Activated naive CD4-positive, alpha-beta T cell treated with anti-CD3 and anti-CD28 coated beads, Interleukin-2, amount 50 U/mL, for 24 hours (primary cell): ENCODE results near the gene CLEC2A.

Source experiments
- H3K27ac Mint-ChIP-seq: one replicate; pipeline ENCODE4 v1.8.0; 2021; ENCODE audit warnings: mild to moderate bottlenecking, mixed read lengths
- H3K27me3 Mint-ChIP-seq: one replicate; pipeline ENCODE4 v1.8.0; 2021; ENCODE audit warnings: mixed read lengths
- H3K36me3 Mint-ChIP-seq: one replicate; pipeline ENCODE4 v1.8.0; 2021; ENCODE audit warnings: mixed read lengths
- H3K4me1 Mint-ChIP-seq: one replicate; pipeline ENCODE4 v1.8.0; 2021; ENCODE audit warnings: mixed read lengths
- H3K4me3 Mint-ChIP-seq: one replicate; pipeline ENCODE4 v1.8.0; 2021; ENCODE audit warnings: mild to moderate bottlenecking, mixed read lengths
- H3K9me3 Mint-ChIP-seq: one replicate; pipeline ENCODE4 v1.8.0; 2021; ENCODE audit warnings: mixed read lengths

Gene CLEC2A

DNA sequence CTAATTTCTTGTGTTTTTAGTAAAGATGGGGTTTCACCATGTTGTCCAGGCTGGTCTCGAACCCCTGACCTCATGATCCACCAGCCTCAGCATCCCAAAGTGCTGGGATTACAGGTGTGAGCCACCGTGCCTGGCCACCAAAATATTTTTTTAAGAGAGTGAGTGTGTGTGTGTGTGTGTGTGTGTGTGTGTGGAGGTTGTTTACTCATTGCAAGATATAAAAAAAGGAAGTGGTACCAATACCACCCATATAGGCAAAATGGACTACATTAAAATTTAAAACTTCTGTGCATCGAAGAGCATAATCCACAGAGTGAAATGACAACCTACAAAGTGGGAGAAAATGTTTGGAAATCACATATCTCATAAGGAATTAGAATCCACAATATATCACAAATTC lies 15.5 kb upstream of the CLEC2A start:
- Mint-ChIP-seq H3K27ac (peak overlapping the region; percentile 35), H3K27me3 (no peaks in the 10 kb centered on the region), H3K4me1 (peaks cover 58% of the 10 kb centered on the region), H3K9me3 (no peaks in the 10 kb centered on the region), H3K4me3 (no peak overlapping the region), H3K36me3 (no peaks in the 10 kb centered on the region)

GRCh38 chr12:9944391-9944790 lies 12.2 kb upstream of the CLEC2A start:
- no peaks in the 10 kb centered on the region for H3K9me3 Mint-ChIP-seq
- H3K27me3 Mint-ChIP-seq, result no peaks in the 10 kb centered on the region
- H3K4me1 Mint-ChIP-seq, result peaks cover 45% of the 10 kb centered on the region
- H3K27ac Mint-ChIP-seq, result peak overlapping the region; percentile 15
- peak overlapping the region; percentile 45 for H3K4me3 Mint-ChIP-seq
- no peaks in the 10 kb centered on the region for H3K36me3 Mint-ChIP-seq

- H3K9me3 Mint-ChIP-seq, result no peaks in the 10 kb centered on the region
- peaks cover 34% of the 10 kb centered on the region for H3K4me1 Mint-ChIP-seq
- no peaks in the 10 kb centered on the region for H3K27me3 Mint-ChIP-seq
- no peak overlapping the region for H3K27ac Mint-ChIP-seq
- peak overlapping the region; percentile 73 for H3K4me3 Mint-ChIP-seq
- no peaks in the 10 kb centered on the region for H3K36me3 Mint-ChIP-seq
Measured at GRCh38 chr12:9943240-9943639, 11.1 kb upstream of the CLEC2A start.

GRCh38 chr12:9941838-9942237 lies 9.7 kb upstream of the CLEC2A start:
- Mint-ChIP-seq H3K4me1 (peaks cover 27% of the 10 kb centered on the region), H3K4me3 (no peak overlapping the region), H3K27me3 (no peaks in the 10 kb centered on the region), H3K27ac (no peak overlapping the region), H3K9me3 (no peaks in the 10 kb centered on the region), H3K36me3 (no peaks in the 10 kb centered on the region)

GRCh38 chr12:9940375-9940774 lies 8.2 kb upstream of the CLEC2A start:
- H3K36me3 Mint-ChIP-seq, result no peaks in the 10 kb centered on the region
- H3K4me1 Mint-ChIP-seq, result peaks cover 27% of the 10 kb centered on the region
- no peaks in the 10 kb centered on the region for H3K9me3 Mint-ChIP-seq
- H3K4me3 Mint-ChIP-seq, result no peak overlapping the region
- no peaks in the 10 kb centered on the region for H3K27me3 Mint-ChIP-seq
- H3K27ac Mint-ChIP-seq, result no peak overlapping the region

DNA sequence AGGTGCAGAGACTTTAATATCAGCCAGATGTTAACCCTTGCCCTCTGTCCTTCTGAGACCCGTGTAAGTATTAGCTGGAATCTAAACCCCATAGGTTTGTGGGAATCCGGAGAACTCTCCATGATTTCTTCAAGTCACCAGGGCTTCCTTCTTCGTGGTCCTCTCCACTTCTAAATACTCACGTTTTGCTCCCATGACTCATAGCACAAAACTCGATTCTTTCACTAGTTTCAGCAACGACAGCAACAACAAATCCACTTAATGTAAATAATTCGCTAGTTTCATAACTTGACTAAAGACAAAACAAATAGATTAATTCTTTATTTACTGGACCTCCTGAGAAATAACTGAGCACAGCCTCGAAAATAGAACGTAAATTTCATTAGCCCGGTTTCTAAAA lies 4.4 kb upstream of the CLEC2A start:
- H3K4me3 Mint-ChIP-seq, result no peak overlapping the region
- no peaks in the 10 kb centered on the region for H3K27me3 Mint-ChIP-seq
- no peaks in the 10 kb centered on the region for H3K36me3 Mint-ChIP-seq

GRCh38 chr12:9935026-9935425 lies 2.9 kb upstream of the CLEC2A start:
- H3K4me1 Mint-ChIP-seq, result no peaks in the 10 kb centered on the region
- no peak overlapping the region for H3K27ac Mint-ChIP-seq
- H3K36me3 Mint-ChIP-seq, result no peaks in the 10 kb centered on the region
- no peak overlapping the region for H3K4me3 Mint-ChIP-seq
- H3K9me3 Mint-ChIP-seq, result no peaks in the 10 kb centered on the region
- H3K27me3 Mint-ChIP-seq, result peaks cover 3% of the 10 kb centered on the region

More for the DNA sequence above, 4.4 kb upstream of the CLEC2A start:
- peaks cover 4% of the 10 kb centered on the region for H3K4me1 Mint-ChIP-seq
- H3K27ac Mint-ChIP-seq, result no peak overlapping the region
- H3K9me3 Mint-ChIP-seq, result no peaks in the 10 kb centered on the region

DNA sequence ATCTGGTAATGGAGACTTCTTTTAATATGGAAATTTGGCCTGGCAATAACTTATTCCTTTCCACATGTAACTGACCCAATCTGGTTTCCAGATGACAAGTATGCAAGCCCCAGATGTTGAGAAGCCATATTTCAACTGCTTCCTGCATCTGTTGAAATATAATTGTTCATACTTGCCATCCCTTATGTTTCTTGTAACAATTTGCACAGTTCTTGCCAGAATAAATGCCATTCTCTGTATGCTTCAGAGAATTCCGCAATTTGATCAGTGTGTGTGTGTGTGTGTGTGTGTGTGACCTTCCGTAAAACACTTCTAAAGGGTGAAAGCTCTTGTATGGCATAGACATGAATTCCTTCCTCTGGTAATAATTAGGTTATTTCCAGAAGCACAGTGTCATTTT lies 1.8 kb upstream of the CLEC2A start:
- Mint-ChIP-seq H3K4me1 (no peaks in the 10 kb centered on the region), H3K9me3 (no peaks in the 10 kb centered on the region), H3K36me3 (no peaks in the 10 kb centered on the region), H3K27ac (no peak overlapping the region), H3K4me3 (no peak overlapping the region), H3K27me3 (peaks cover 3% of the 10 kb centered on the region)

GRCh38 chr12:9931245-9931644 lies 925 bp downstream of the CLEC2A start:
- Mint-ChIP-seq H3K27ac (no peak overlapping the region), H3K4me1 (peaks cover 4% of the 10 kb centered on the region), H3K9me3 (no peaks in the 10 kb centered on the region)

GRCh38 chr12:9928607-9929006 lies 3.6 kb downstream of the CLEC2A start:
- Mint-ChIP-seq H3K27me3 (peaks cover 6% of the 10 kb centered on the region), H3K4me1 (peaks cover 9% of the 10 kb centered on the region), H3K27ac (no peak overlapping the region), H3K36me3 (no peaks in the 10 kb centered on the region), H3K4me3 (no peak overlapping the region), H3K9me3 (no peaks in the 10 kb centered on the region)

More at GRCh38 chr12:9931245-9931644, 925 bp downstream of the CLEC2A start:
- H3K36me3 Mint-ChIP-seq, result no peaks in the 10 kb centered on the region
- no peak overlapping the region for H3K4me3 Mint-ChIP-seq
- peaks cover 6% of the 10 kb centered on the region for H3K27me3 Mint-ChIP-seq

- Mint-ChIP-seq H3K4me1 (peaks cover 23% of the 10 kb centered on the region), H3K4me3 (no peak overlapping the region), H3K9me3 (no peaks in the 10 kb centered on the region), H3K27ac (no peak overlapping the region), H3K27me3 (peaks cover 6% of the 10 kb centered on the region), H3K36me3 (no peaks in the 10 kb centered on the region)
Measured at GRCh38 chr12:9926876-9927275, 5.3 kb downstream of the CLEC2A start.

DNA sequence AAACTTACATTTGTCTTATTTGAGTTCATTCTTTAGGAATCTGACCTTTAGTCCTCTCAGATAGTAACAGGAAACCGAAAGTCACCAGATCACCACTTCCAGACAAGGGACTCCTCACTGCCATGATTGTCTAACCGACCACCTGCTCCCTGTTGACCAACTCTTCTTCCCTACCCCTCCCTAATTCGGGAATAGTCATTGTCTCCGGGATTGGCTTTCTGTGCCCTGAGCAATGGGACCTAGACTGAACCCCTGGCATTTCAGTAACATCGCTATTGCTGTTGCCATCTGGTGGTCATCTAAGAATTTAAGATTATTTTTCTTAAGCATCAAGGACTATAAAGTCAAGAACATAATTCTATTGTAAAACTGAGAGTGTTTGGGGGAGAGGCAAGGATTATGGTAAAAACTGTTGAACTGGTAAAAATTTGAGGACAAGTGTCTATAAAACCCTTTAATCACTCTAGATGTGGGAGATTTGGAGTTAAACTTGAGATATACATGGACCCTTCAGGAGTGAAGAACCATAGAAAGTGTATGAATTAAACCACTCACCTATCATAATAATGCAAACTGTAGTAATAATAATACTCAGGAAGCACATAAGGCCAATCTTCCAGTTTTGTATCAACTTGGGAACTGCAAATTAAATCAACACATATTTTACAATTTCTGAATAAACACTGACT lies 6.3 kb downstream of the CLEC2A start:
- no peak overlapping the region for H3K27ac Mint-ChIP-seq

GRCh38 chr12:9922429-9922828 lies 9.7 kb downstream of the CLEC2A start:
- H3K4me3 Mint-ChIP-seq, result no peak overlapping the region
- no peaks in the 10 kb centered on the region for H3K27me3 Mint-ChIP-seq
- H3K36me3 Mint-ChIP-seq, result peaks cover 2% of the 10 kb centered on the region
- H3K27ac Mint-ChIP-seq, result no peak overlapping the region
- no peaks in the 10 kb centered on the region for H3K9me3 Mint-ChIP-seq
- H3K4me1 Mint-ChIP-seq, result peaks cover 22% of the 10 kb centered on the region

More for the DNA sequence above, 6.3 kb downstream of the CLEC2A start:
- Mint-ChIP-seq H3K4me1 (peaks cover 26% of the 10 kb centered on the region), H3K36me3 (no peaks in the 10 kb centered on the region), H3K4me3 (peak overlapping the region; percentile 78), H3K9me3 (no peaks in the 10 kb centered on the region), H3K27me3 (peaks cover 6% of the 10 kb centered on the region)

- H3K27me3 Mint-ChIP-seq, result no peaks in the 10 kb centered on the region
- no peak overlapping the region for H3K4me3 Mint-ChIP-seq
- H3K27ac Mint-ChIP-seq, result no peak overlapping the region
- peaks cover 2% of the 10 kb centered on the region for H3K36me3 Mint-ChIP-seq
- H3K9me3 Mint-ChIP-seq, result no peaks in the 10 kb centered on the region
- H3K4me1 Mint-ChIP-seq, result peaks cover 18% of the 10 kb centered on the region
Measured at GRCh38 chr12:9920451-9920850, 11.7 kb downstream of the CLEC2A start.

DNA sequence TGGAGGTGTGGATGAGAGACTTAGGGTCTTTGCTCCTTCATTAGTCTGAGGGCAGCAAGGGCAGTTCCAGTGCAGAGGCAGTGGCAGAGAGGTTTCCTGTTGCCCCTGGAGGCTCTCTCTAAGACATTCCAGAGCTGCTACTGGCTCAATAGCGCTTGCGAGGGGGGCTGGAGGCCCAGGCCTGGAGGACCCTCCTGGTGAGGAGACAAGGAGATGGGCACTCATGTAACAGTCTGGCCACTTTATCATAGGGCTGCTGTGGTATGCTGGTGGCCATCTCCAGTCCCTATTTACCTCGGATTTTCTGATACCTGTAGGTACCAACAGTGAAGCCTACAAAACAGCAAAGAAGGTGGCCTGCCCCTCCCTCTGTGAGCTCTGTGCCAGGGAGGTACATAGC lies 12.7 kb downstream of the CLEC2A start:
- no peak overlapping the region for H3K4me3 Mint-ChIP-seq
- H3K4me1 Mint-ChIP-seq, result peaks cover 17% of the 10 kb centered on the region
- no peak overlapping the region for H3K27ac Mint-ChIP-seq
- no peaks in the 10 kb centered on the region for H3K9me3 Mint-ChIP-seq
- H3K27me3 Mint-ChIP-seq, result no peaks in the 10 kb centered on the region
- peaks cover 2% of the 10 kb centered on the region for H3K36me3 Mint-ChIP-seq

GRCh38 chr12:9911708-9912107 lies 20.5 kb downstream of the CLEC2A start:
- Mint-ChIP-seq H3K9me3 (peaks cover 5% of the 10 kb centered on the region), H3K27ac (no peak overlapping the region), H3K36me3 (peaks cover 14% of the 10 kb centered on the region)

More at GRCh38 chr12:9911708-9912107, 20.5 kb downstream of the CLEC2A start:
- peaks cover 28% of the 10 kb centered on the region for H3K4me1 Mint-ChIP-seq
- H3K4me3 Mint-ChIP-seq, result no peak overlapping the region
- no peaks in the 10 kb centered on the region for H3K27me3 Mint-ChIP-seq
